ENCODE measurements around the gene CCM2.

- TF ChIP-seq CTCF (IDR thresholded peaks at IDR 0.05; ENCODE audit: low read length) (no peak), EZH2 (optimal IDR thresholded peaks at IDR 0.05; ENCODE audit: low read depth, low read length) (no peak)
Observed at GRCh38 chr7:45057878-45058277, 57.9 kb downstream of the CCM2 start.
